Fibroblast of villous mesenchyme (primary cell): ENCODE measurements around the gene CAPSL. TPM values are rescaled to one million over a fixed set of nuclear protein-coding genes. Genes with fewer than 3 reads are reported as not detected.

Experiments
- DNase-seq: peaks from one replicate; pipeline ENCODE4 v3.0.0-alpha.2; 2010; ENCODE audit warnings: low read depth
- H3K4me3 ChIP-seq: 2 replicates; pipeline ENCODE4 v1.5.1; 2011; ENCODE audit warnings: low read depth, mild to moderate bottlenecking, low read length
- CTCF ChIP-seq: IDR thresholded peaks from 2 replicates; pipeline ENCODE4 v1.5.1; 2012; ENCODE audit warnings: low read depth, mild to moderate bottlenecking, low read length; ENCODE audit not compliant: insufficient read depth
- total RNA-seq: library from RNA; depleted of rRNA; stranded (reverse); fragments of >200 nt; gene quantifications from 2 replicates; pipeline ENCODE4 v1.2.3, GENCODE V29; 2012

CAPSL gene
- total RNA-seq, 1 donor, result 0.43 TPM

- H3K4me3 ChIP-seq, result no peak overlapping the region
- peak; percentile 71 for DNase-seq
- peak; percentile 77 for TF ChIP-seq CTCF
Measured at GRCh38 chr5:35924950-35925722, 13.3 kb downstream of the CAPSL start.

DNA sequence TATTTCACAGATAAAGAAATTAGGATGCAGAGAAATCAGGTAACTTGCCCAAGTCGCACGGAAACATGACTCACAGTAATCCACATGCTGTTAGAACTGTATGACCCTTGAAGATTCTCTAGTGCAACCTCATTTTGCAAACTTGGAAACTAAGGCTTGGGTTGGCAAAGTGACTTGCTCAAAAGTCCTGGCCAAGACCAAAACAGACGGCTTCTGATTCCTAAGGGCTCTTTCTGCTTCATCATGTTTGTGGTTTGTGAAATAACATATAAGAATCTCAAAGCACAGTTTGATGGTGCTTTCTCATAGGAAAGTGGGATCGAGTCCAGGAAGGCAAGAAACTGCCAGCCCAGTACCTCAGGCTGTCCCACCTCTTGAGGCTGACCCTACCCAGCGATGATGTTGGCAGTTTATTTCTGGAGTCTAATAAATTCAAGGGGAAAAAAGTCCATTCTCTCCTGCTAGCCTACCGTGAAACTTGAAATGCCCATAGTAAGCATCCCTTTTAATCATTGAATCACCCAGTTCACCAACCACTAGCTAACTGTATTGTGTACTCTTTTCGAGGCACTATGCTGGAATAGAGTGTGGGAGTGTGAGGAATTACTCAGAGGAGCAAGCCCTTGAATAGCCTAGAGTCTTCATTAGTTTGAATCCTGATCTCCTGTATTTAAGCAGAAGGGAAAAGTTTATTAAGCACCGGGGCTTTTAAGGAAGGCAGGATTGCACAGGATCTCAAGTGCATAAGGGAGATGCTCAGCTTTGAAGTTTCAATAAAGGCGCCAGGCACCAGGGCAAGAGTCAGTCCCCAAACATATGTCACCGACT is 14.1 kb downstream of the CAPSL start:
- no peak for TF ChIP-seq CTCF
- peak; percentile 34 for DNase-seq
- H3K4me3 ChIP-seq, result no peak overlapping the region

DNA sequence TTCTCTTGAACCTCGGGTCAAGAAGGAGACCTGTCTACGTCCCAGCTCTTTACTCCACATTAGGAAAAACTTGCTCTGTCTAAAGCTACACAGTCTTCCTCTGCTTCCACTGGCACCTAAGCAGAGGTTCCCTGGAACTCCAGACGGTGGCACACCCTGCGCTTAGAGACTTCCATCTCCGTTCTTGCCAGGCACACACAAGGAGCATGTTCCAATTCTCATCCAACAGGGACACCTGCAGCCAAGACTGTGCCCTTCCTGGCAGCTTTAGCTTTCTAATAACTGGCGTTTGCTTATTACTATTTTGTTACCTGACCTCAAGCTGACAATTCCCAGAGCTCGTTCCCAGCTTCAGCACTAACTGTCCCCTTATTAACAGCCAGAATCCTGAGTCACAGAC is 16.0 kb downstream of the CAPSL start:
- DNase-seq, result no peak
- H3K4me3 ChIP-seq, result no peak overlapping the region
- no peak for TF ChIP-seq CTCF

- DNase-seq, result no peak
- TF ChIP-seq CTCF, result no peak
- H3K4me3 ChIP-seq, result no peak overlapping the region
Measured at GRCh38 chr5:35921930-35922329, 16.5 kb downstream of the CAPSL start.

GRCh38 chr5:35920890-35921289 is 17.5 kb downstream of the CAPSL start:
- no peak overlapping the region for H3K4me3 ChIP-seq
- peak; percentile 20 for TF ChIP-seq CTCF
- no peak for DNase-seq

- TF ChIP-seq CTCF, result no peak
- H3K4me3 ChIP-seq, result no peak overlapping the region
- peak; percentile 87 for DNase-seq
Measured at GRCh38 chr5:35919191-35919590, 19.2 kb downstream of the CAPSL start.
